GM21381 (cell line): ENCODE results near the gene IFITM2.
"Not testable (repeated sequence)": the region's sequence is repeated elsewhere in the genome, so short reads cannot be mapped to it uniquely, and the experiment has no call there.

Experiments used
- ATAC-seq: cut with Tn5 transposase; IDR thresholded peaks from one replicate; pipeline ENCODE4 v1.9.1; 2021; ENCODE audit warnings: mild to moderate bottlenecking, moderate library complexity; ENCODE audit not compliant: unreplicated experiment

IFITM2 gene

GRCh38 chr11:337711-338110, 30.1 kb downstream of the IFITM2 start:
- ATAC-seq, result no peak

GRCh38 chr11:339963-340362, 32.3 kb downstream of the IFITM2 start:
- ATAC-seq, result no peak

GRCh38 chr11:340539-341512, 33.2 kb downstream of the IFITM2 start:
- no peak for ATAC-seq

GRCh38 chr11:342328-342727, 34.7 kb downstream of the IFITM2 start:
- no peak for ATAC-seq

- no peak for ATAC-seq
These were observed 37.4 kb downstream of the IFITM2 start for GRCh38 chr11:344836-345578.

GRCh38 chr11:346529-346928, 38.9 kb downstream of the IFITM2 start:
- no peak for ATAC-seq

GRCh38 chr11:349270-349954, 41.8 kb downstream of the IFITM2 start:
- not testable (repeated sequence) for ATAC-seq

GRCh38 chr11:350033-350722, 42.6 kb downstream of the IFITM2 start:
- ATAC-seq, result not testable (repeated sequence)

GRCh38 chr11:350723-351255, 43.2 kb downstream of the IFITM2 start:
- ATAC-seq, result peak; percentile 55

- ATAC-seq, result no peak
These were observed 43.8 kb downstream of the IFITM2 start for GRCh38 chr11:351411-351810.

- ATAC-seq, result no peak
These were observed 44.9 kb downstream of the IFITM2 start for GRCh38 chr11:352456-353031.

- no peak for ATAC-seq
These were observed 45.7 kb downstream of the IFITM2 start for GRCh38 chr11:353179-353873.

GRCh38 chr11:355581-356458, 48.2 kb downstream of the IFITM2 start:
- peak; percentile 73 for ATAC-seq

- no peak for ATAC-seq
These were observed 49.0 kb downstream of the IFITM2 start for GRCh38 chr11:356610-357009.

GRCh38 chr11:357582-357981, 50.0 kb downstream of the IFITM2 start:
- no peak for ATAC-seq

- no peak for ATAC-seq
These were observed 50.6 kb downstream of the IFITM2 start for GRCh38 chr11:358129-358800.
